Activated CD4-positive, CD25-positive, alpha-beta regulatory T cell treated with anti-CD3 and anti-CD28 coated beads, Interleukin-2, amount 50 U/mL, for 16 hours (primary cell): ENCODE measurements around the gene DPH7.
"Not testable (repeated sequence)": the region's sequence is repeated elsewhere in the genome, so short reads cannot be mapped to it uniquely, and the experiment has no call there.

ENCODE experiments used
- DNase-seq: peaks from one replicate; pipeline ENCODE4 v3.0.0-alpha.2; 2020; ENCODE audit warnings: low read depth, low spot score

The DPH7 gene

GRCh38 chr9:137519553-137519952, 59.2 kb downstream of the DPH7 start:
- DNase-seq, result no peak

- not testable (repeated sequence) for DNase-seq
Observed at GRCh38 chr9:137518661-137519459, 59.9 kb downstream of the DPH7 start.

- no peak for DNase-seq
Observed at GRCh38 chr9:137516144-137516917, 62.4 kb downstream of the DPH7 start.

- no peak for DNase-seq
Observed at GRCh38 chr9:137515338-137515724, 63.4 kb downstream of the DPH7 start.

GRCh38 chr9:137514691-137515337, 63.9 kb downstream of the DPH7 start:
- DNase-seq, result no peak

GRCh38 chr9:137513801-137514570, 64.7 kb downstream of the DPH7 start:
- DNase-seq, result not testable (repeated sequence)

GRCh38 chr9:137513136-137513535, 65.6 kb downstream of the DPH7 start:
- DNase-seq, result not testable (repeated sequence)

GRCh38 chr9:137511758-137512463, 66.8 kb downstream of the DPH7 start:
- DNase-seq, result no peak

- not testable (repeated sequence) for DNase-seq
Observed at GRCh38 chr9:137511126-137511525, 67.6 kb downstream of the DPH7 start.

- no peak for DNase-seq
Observed at GRCh38 chr9:137509198-137509597, 69.5 kb downstream of the DPH7 start.

- DNase-seq, result no peak
Observed at GRCh38 chr9:137506702-137507171, 72.0 kb downstream of the DPH7 start.

- no peak for DNase-seq
Observed at GRCh38 chr9:137506274-137506673, 72.5 kb downstream of the DPH7 start.

- DNase-seq, result no peak
Observed at GRCh38 chr9:137505421-137506140, 73.1 kb downstream of the DPH7 start.
